ENCODE results near the gene TGFBRAP1.

DNA sequence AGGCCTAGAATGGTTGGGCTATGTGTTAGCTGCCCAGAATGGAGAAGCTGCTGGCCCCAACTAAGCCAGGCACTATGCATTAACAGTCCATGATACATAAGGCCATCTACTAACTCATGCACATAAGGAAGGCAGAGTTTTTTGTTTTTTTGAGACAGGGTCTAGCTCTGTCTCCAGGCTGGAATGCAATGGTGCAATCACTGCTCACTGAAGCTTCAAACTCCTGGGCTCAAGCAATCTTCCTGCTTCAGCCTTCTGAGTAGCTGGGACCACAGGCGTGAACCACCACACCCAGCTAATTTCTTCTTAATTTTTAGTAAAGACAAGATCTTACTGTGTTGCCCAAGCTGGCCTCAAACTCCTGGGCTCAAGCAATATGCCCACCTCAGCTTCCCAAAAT is 50.4 kb downstream of the TGFBRAP1 start:
- TF ChIP-seq CTCF (IDR thresholded peaks at IDR 0.05) (no peak), POLR2A (IDR thresholded peaks at IDR 0.05) (no peak)

Data from Peyer's patch (tissue), 4 donors.